Skin epidermis (tissue), 12 donors: ENCODE data around the gene RFWD3.
A peak's percentile ranks its signal among the peaks of the same experiment; 100 is the strongest.
"Not testable (repeated sequence)": the region's sequence is repeated elsewhere in the genome, so short reads cannot be mapped to it uniquely, and the experiment has no call there.

ENCODE experiments used
- H3K27ac ChIP-seq, 21 experiments: fragments of 200-600 bp; sonication (generic) in 11 of 21; one replicate each; pipeline ENCODE4 v1.5.0; 2020; ENCODE audit warnings: mild to moderate bottlenecking in 3 of 21, inconsistent platforms in 2 of 21, moderate library complexity in 2 of 21
- H3K4me3 ChIP-seq, 7 experiments: fragments of 200-600 bp; sonication (generic) in 2 of 7; one replicate each; pipeline ENCODE4 v1.5.0; 2020; ENCODE audit warnings: inconsistent platforms in 2 of 7, mild to moderate bottlenecking in 2 of 7, moderate library complexity in 1 of 7

The RFWD3 gene

DNA sequence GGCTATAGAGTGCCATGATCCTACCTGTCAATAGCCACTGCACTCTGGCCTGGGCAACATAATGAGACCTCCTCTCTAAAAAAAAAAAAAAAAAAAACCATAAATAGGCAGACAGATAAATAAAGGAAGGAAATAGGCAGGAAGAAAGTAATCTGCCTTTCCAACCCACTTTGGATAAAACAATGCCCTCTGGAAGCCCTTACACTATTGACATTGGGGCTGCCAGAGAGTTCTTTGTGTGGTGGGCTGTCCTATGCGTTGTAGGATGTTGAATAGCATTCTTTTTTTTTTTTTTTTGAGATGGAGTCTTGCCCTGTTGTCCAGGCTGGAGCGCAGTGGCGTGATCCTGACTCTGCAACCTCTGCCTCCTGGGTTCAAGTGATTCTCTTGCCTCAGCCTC lies 7.2 kb upstream of the RFWD3 start:
- Histone ChIP-seq H3K27ac (no peak overlapping the region), H3K4me3 (no peak overlapping the region)

DNA sequence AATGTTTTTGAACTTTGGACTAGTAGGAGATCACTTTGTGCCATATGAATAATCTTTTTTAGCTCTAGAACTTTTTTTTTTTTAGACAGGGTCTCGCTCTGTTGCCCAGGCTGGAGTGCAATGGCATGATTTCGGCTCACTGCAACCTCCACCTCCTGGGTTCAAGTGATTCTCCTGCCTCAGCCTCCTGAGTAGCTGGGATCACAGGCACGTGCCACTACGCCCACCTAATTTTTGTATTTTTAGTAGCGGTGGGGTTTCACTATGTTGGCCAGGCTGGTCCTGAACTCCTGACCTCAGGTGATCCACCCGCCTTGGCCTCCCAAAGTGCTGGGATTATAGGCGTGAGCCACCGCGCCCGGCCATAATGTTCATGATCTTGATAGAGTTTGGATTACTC lies 2.2 kb upstream of the RFWD3 start:
- not testable (repeated sequence) for H3K27ac ChIP-seq, H3K4me3 ChIP-seq

GRCh38 chr16:74667255-74667700 lies 601 bp upstream of the RFWD3 start:
- Histone ChIP-seq H3K4me3 (peak overlapping the region; percentile 64 to 97 (median 71)), H3K27ac (peak overlapping the region in 14 of 21 experiments; percentile 5 to 82 (median 46))

GRCh38 chr16:74666010-74666421 lies 661 bp downstream of the RFWD3 start:
- H3K27ac ChIP-seq, result peak overlapping the region in 20 of 21 experiments; percentile 52 to 93 (median 86)
- H3K4me3 ChIP-seq, result peak overlapping the region; percentile 64 to 97 (median 71)

- no peak overlapping the region for H3K4me3 ChIP-seq
- peak overlapping the region in 2 of 21 experiments; percentile 21 to 63 for H3K27ac ChIP-seq
Measured at GRCh38 chr16:74661064-74661463, 5.6 kb downstream of the RFWD3 start.

DNA sequence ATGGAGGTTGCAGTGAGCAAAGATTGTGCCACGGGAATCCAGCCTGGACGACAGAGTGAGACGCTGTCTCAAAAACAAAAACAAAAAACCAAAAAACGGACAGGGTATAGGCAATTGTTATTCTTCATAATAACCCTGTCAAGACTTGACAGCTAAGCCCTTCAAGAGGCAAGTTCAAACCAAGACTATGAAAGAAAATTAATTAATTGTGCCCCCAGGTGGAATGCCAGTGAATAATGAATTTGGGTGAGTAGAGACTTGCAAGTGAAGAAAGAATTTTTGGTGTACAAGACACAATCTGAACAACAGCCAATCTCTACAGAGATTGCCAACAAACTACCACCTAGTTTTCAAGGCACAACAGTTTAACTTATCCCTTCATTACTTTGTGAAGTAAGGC lies 6.3 kb downstream of the RFWD3 start:
- peak overlapping the region in 1 of 7 experiments; percentile 15 for H3K4me3 ChIP-seq
- peak overlapping the region in 4 of 21 experiments; percentile 39 to 63 (median 46) for H3K27ac ChIP-seq

DNA sequence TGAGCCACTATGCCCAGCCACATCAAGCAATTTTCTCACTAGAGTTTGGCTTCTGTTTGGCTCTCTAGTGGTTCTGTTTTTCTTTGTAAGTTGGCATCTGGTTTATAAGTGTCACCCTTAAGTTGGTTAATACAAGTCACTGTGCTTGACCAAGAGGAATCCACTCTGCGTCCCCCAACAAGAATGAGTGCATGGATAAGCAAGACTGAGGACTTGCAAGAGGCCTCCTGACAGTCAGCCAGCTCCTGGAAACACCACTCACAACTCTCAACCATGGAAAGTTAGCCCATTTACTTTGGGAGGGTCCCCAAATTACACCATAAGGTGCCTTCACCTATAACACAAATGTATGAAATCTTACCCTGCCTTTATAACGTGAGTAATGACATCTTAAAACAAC lies 7.6 kb downstream of the RFWD3 start:
- Histone ChIP-seq H3K27ac (peak overlapping the region in 5 of 21 experiments; percentile 1 to 42 (median 23)), H3K4me3 (no peak overlapping the region)

DNA sequence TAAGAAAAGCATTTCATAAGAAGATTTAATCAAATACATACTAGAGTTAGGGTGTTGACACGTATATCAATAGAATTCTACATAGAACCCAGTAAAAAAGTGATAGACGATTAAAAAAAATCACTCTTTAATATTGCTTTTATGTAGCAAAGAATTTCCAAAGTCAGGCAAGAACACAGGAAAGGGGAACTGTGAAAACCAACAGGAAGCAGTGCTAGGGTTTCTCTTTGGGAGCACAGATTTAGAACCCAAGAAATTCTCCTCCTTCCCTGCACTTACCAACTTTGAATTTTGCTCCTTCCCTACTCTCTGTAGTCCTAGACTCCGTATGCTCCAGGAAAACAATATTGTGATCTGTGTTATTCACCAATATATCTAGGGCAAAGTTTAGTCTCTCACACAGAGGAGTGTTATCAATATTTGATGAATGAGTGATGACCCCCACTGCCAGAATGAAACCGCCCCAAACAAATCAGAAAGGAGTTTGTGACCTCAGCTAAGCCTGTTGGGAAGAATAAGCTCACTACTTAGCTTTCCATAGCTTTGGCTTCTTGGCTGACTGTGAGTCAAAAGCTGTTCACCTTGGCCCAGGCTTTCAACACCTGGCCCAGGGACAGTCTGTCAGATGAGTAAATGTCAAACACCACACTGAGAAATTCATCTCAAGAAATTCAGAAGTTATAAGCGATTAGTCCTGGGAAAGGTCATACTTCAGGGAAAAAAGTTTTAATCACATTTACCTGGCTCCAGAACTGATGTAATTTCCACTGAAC lies 8.6 kb downstream of the RFWD3 start:
- H3K27ac ChIP-seq, result peak overlapping the region in 7 of 21 experiments; percentile 1 to 34 (median 28)

GRCh38 chr16:74654536-74655050 lies 12.1 kb downstream of the RFWD3 start:
- Histone ChIP-seq H3K27ac (peak overlapping the region in 1 of 21 experiments; percentile 13), H3K4me3 (no peak overlapping the region)

More for the DNA sequence above, 8.6 kb downstream of the RFWD3 start:
- H3K4me3 ChIP-seq, result no peak overlapping the region

GRCh38 chr16:74652883-74653282 lies 13.8 kb downstream of the RFWD3 start:
- H3K4me3 ChIP-seq, H3K27ac ChIP-seq: not testable (repeated sequence)

- no peak overlapping the region for H3K4me3 ChIP-seq
- peak overlapping the region in 1 of 21 experiments; percentile 16 for H3K27ac ChIP-seq
Measured at GRCh38 chr16:74652249-74652648, 14.4 kb downstream of the RFWD3 start.

- H3K27ac ChIP-seq, result peak overlapping the region in 1 of 21 experiments; percentile 16
Measured at GRCh38 chr16:74651841-74652240, 14.8 kb downstream of the RFWD3 start.

GRCh38 chr16:74650966-74651567 lies 15.6 kb downstream of the RFWD3 start:
- Histone ChIP-seq H3K4me3 (no peak overlapping the region), H3K27ac (no peak overlapping the region)

More at GRCh38 chr16:74651841-74652240, 14.8 kb downstream of the RFWD3 start:
- no peak overlapping the region for H3K4me3 ChIP-seq

GRCh38 chr16:74649839-74650504 lies 16.7 kb downstream of the RFWD3 start:
- no peak overlapping the region for H3K27ac ChIP-seq

GRCh38 chr16:74641969-74642368 lies 24.7 kb downstream of the RFWD3 start:
- H3K27ac ChIP-seq, result no peak overlapping the region
- no peak overlapping the region for H3K4me3 ChIP-seq

More at GRCh38 chr16:74649839-74650504, 16.7 kb downstream of the RFWD3 start:
- no peak overlapping the region for H3K4me3 ChIP-seq

DNA sequence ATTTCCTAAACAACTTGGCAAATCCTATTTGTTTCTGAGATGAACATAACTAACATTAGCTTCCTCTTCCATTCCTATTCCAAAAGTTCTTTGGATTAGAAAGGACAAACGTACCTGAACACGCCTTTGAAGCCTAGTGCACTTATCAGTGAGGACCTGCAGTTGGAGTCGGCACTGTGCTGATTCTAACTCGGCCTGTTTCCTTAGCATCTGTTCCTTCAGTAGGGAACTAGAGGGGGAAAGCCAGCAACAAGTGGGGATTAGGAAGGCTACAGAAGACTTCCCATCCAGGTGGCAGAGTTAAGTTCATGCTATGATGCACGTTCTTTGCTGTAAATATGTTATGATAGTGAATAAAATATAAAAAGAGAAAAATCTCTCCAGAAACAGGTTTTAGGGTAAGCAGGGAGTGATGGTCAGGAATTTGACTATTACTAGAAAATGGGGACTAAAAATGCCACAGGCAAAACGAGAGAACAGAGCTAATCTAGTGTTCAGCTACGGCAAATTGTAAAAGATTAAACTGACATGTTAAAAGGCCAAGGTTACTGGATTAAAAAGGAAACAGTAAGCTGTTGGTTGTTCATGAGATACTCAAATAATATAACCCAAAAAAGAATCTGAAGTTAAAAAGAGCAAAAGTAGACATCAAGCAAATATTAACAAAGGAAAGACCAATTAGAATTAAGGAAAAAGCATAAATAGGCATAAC lies 28.8 kb downstream of the RFWD3 start:
- Histone ChIP-seq H3K4me3 (no peak overlapping the region), H3K27ac (no peak overlapping the region)

- no peak overlapping the region for H3K27ac ChIP-seq
Measured at GRCh38 chr16:74635303-74635702, 31.4 kb downstream of the RFWD3 start.

GRCh38 chr16:74633686-74634085 lies 33.0 kb downstream of the RFWD3 start:
- Histone ChIP-seq H3K4me3 (no peak overlapping the region), H3K27ac (no peak overlapping the region)

More at GRCh38 chr16:74635303-74635702, 31.4 kb downstream of the RFWD3 start:
- H3K4me3 ChIP-seq, result no peak overlapping the region

GRCh38 chr16:74627506-74628220 lies 39.0 kb downstream of the RFWD3 start:
- Histone ChIP-seq H3K4me3 (no peak overlapping the region), H3K27ac (peak overlapping the region in 1 of 21 experiments; percentile 3)
